Lower leg skin (tissue), 4 donors: ENCODE measurements around the gene FOXI1. TPM values are rescaled to one million over a fixed set of nuclear protein-coding genes. Genes with fewer than 3 reads are reported as not detected.
A peak's percentile ranks its signal among the peaks of the same experiment; 100 is the strongest.
"Not testable (repeated sequence)": the region's sequence is repeated elsewhere in the genome, so short reads cannot be mapped to it uniquely, and the experiment has no call there.

Source experiments
- DNase-seq, 2 donors: peaks; one replicate each; pipeline ENCODE4 v3.0.0-alpha.2; 2019; ENCODE audit warnings: low spot score in 2 of 2
- H3K4me3 ChIP-seq: fragments of 200-600 bp; sonication (generic); 2 replicates; pipeline ENCODE4 v1.5.1; 2017; ENCODE audit warnings: mild to moderate bottlenecking, low read depth; ENCODE audit not compliant: poor library complexity, severe bottlenecking
- POLR2A ChIP-seq, 2 donors: fragments of 450-650 bp; IDR thresholded peaks; one replicate each; pipeline ENCODE4 v1.6.1; 2016 to 2017; ENCODE audit warnings: antibody characterized with exemption in 2 of 2, mild to moderate bottlenecking in 1 of 2, moderate library complexity in 1 of 2
- WGBS, 2 donors: methylation state at CpG; one replicate each; pipeline ENCODE4 v1.1.5; 2018; 5-methylcytosine and 5-hydroxymethylcytosine counted together
- intact Hi-C: fragments of 100-400 bp; cut with DNase I; formaldehyde crosslinking; loops from one replicate; pipeline ENCODE4 v1.15.0; 2023; ENCODE audit warnings: low total_unique reads
- total RNA-seq, 4 donors: library from RNA; depleted of rRNA; stranded (reverse); fragments of >200 nt; gene quantifications; one replicate each; pipeline ENCODE4 v1.1.0, GENCODE V29; 2016
- TF ChIP-seq, protein P1 (sequence below), 3 donors: fragments of 450-650 bp; IDR thresholded peaks; one replicate each; pipeline ENCODE4 v1.5.1; 2016; ENCODE audit warnings: antibody characterized with exemption in 3 of 3, mild to moderate bottlenecking in 3 of 3, moderate library complexity in 2 of 3

Gene FOXI1
- total RNA-seq, 4 donors from 2014 or later, result 0.46 to 5.3 (median 3.4) TPM

DNA sequence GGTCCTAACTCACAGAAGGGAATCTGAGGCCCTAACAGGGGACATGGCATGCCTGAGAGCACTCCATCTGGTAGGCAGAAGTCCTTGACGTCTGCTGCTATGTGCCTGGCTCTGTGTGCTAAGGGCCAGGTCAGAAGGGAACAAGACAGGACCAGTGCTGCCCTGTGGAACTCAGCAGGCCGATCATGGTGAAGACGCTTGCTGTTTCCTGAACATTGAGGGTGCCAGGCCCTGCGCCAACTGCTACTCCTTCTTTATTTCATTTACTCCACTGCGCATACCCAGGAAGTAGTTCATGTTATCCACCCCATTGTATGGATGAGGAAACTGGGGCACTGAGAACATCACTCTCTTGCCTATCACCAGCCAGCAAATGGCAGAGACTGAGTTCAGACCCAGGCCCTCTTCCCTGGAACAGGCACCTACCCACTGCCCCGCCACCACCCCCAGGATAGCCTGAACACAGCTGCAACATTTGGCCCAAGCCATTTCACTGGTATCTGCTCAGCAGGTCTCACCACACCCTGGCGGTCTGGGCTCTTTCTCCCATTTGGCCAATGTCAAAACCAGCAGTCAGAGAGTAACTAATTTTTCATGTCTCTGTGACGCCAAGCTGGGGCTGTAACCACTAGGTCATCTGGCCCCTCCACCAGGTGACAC, 24.8 kb upstream of the FOXI1 start:
- TF ChIP-seq, protein P1, sequence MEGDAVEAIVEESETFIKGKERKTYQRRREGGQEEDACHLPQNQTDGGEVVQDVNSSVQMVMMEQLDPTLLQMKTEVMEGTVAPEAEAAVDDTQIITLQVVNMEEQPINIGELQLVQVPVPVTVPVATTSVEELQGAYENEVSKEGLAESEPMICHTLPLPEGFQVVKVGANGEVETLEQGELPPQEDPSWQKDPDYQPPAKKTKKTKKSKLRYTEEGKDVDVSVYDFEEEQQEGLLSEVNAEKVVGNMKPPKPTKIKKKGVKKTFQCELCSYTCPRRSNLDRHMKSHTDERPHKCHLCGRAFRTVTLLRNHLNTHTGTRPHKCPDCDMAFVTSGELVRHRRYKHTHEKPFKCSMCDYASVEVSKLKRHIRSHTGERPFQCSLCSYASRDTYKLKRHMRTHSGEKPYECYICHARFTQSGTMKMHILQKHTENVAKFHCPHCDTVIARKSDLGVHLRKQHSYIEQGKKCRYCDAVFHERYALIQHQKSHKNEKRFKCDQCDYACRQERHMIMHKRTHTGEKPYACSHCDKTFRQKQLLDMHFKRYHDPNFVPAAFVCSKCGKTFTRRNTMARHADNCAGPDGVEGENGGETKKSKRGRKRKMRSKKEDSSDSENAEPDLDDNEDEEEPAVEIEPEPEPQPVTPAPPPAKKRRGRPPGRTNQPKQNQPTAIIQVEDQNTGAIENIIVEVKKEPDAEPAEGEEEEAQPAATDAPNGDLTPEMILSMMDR (IDR thresholded peaks at IDR 0.05), result no peak
- no peak for TF ChIP-seq POLR2A (IDR thresholded peaks at IDR 0.05)
- H3K4me3 ChIP-seq, result no peak overlapping the region
- WGBS, 2 donors, result 68 to 75% methylated on average over 8 of the region's 8 CpGs
- intact Hi-C loops, result no loop called here
- DNase-seq, result peak in 1 of 2 donors; percentile 72

DNA sequence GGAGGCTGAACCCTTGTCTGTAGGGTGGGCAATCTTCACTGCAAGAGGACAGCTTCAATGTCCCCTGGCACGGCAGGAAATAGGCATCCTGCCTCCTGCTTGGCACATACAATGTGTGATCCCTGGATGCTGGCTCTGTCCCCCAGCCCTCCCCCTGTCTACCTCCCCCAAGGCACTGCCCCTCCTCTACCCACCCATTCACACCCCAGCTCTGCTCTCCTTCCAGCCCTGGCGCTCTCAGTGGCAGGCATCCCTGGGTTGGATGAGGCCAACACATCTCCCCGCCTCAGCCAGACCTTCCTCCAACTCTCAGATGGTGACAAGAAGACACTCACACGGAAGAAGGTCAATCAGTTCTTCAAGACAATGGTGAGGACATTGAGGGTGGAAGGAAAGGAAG, 24.1 kb upstream of the FOXI1 start:
- peak in 1 of 2 donors; percentile 52 for DNase-seq
- no peak for TF ChIP-seq POLR2A (IDR thresholded peaks at IDR 0.05)
- TF ChIP-seq, protein P1 (IDR thresholded peaks at IDR 0.05), result no peak
- intact Hi-C loops, result no loop called here
- H3K4me3 ChIP-seq, result no peak overlapping the region
- 89 to 90% methylated on average over 4 of the region's 4 CpGs for WGBS, 2 donors

DNA sequence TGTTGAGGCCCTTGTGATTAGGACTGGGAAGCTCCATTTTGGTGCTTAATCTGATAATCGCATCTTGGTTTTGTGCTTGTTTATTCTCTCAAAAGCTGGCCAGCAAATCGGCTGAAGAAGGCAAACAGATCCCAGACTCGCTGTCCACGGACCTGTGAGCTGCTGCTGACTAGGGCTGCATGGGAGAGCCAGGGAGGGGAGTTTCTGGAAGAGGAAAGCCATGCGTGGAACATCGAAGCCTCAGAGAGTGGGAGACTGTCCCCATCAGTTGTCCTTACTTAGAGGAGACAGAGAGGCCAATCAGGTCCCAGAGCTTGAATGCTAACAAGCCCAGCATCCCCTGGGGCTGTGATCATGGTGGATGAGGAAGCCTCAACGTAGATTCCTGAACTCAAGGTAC, 23.0 kb upstream of the FOXI1 start:
- intact Hi-C loops, result no loop called here
- DNase-seq, result peak in 1 of 2 donors; percentile 59
- no peak overlapping the region for H3K4me3 ChIP-seq
- no peak for TF ChIP-seq POLR2A (IDR thresholded peaks at IDR 0.05)
- TF ChIP-seq, protein P1 (IDR thresholded peaks at IDR 0.05), result no peak
- 84 to 88% methylated on average over 7 of the region's 7 CpGs for WGBS, 2 donors

GRCh38 chr5:170087168-170087817, 18.4 kb upstream of the FOXI1 start:
- DNase-seq, result peak in 1 of 2 donors; percentile 28
- H3K4me3 ChIP-seq, result no peak overlapping the region
- no peak for TF ChIP-seq POLR2A (IDR thresholded peaks at IDR 0.05)
- TF ChIP-seq, protein P1 (IDR thresholded peaks at IDR 0.05), result no peak
- WGBS, 2 donors, result 81 to 83% methylated on average over 3 of the region's 3 CpGs
- intact Hi-C loops, result no loop called here

DNA sequence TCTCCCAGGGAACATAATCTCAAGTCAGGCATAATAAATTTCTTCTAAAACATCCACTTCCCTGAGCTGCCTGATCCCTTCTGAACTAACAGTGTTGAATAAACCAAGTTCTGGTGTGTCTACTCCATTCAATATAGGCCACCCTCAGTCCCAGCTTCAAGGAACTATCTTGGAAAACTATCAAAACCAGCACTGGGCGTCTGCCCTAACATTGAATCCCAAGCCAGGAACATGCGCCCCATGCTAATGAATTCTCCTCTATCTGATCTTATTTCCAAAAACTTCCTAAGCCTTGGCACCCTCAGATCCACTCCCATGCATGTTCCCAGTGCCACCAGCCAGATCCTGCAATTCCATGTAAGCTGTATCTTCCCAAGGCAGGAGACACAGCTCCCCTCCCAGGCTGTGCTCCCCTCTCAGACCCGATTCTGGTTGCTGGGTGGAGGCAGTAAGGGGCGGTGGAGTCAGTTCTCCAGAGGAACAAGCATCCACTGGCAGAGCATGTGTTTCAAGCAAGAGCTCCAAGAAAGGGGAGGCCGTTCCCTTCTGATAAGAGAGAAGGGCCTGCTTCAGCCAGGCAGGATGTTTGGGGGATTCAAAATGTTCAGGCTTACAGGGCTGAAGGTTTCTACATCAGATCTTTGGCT, 13.1 kb upstream of the FOXI1 start:
- no peak overlapping the region for H3K4me3 ChIP-seq
- TF ChIP-seq, protein P1 (IDR thresholded peaks at IDR 0.05), result no peak
- TF ChIP-seq POLR2A (IDR thresholded peaks at IDR 0.05), result no peak
- WGBS, 2 donors, result 26 to 40% methylated on average over 5 of the region's 5 CpGs
- no peak for DNase-seq
- intact Hi-C loops, result no loop called here

- intact Hi-C loops, DNase-seq, H3K4me3 ChIP-seq: not testable (repeated sequence)
- 88 to 90% methylated on average over 10 of the region's 10 CpGs for WGBS, 2 donors
Observed at GRCh38 chr5:170094329-170094728, 11.4 kb upstream of the FOXI1 start.
